Ovary (tissue), 9 donors: Measurements from ENCODE around the gene ARVCF. TPM values are rescaled to one million over a fixed set of nuclear protein-coding genes. Genes with fewer than 3 reads are reported as not detected.

Experiments used
- DNase-seq, 5 donors: peaks; one replicate each; pipeline ENCODE4 v3.0.0-alpha.2; 2019 to 2020
- H3K27ac ChIP-seq, 2 donors: fragments of 200-600 bp; one replicate each; pipeline versions ENCODE4 v1.5.1 to v1.8.0; 2019 to 2022
- H3K27me3 ChIP-seq: fragments of 200-600 bp; one replicate; pipeline ENCODE4 v1.8.0; 2022
- H3K36me3 ChIP-seq: fragments of 200-600 bp; sonication (generic); one replicate; pipeline ENCODE4 v1.5.1; 2019
- H3K4me1 ChIP-seq: one replicate; pipeline ENCODE4 v1.8.1; 2013; ENCODE audit warnings: mild to moderate bottlenecking, moderate library complexity; ENCODE audit not compliant: insufficient read depth
- H3K4me3 ChIP-seq: fragments of 200-600 bp; sonication (generic); one replicate; pipeline ENCODE4 v1.5.1; 2017
- H3K9me3 ChIP-seq, 2 donors: fragments of 200-600 bp in 1 of 2; sonication (generic) in 1 of 2; one replicate each; pipeline versions ENCODE4 v1.5.1 to v1.8.1; 2013 to 2019; ENCODE audit warnings: mild to moderate bottlenecking in 1 of 2, moderate library complexity in 1 of 2
- EP300 ChIP-seq: sonication (generic); formaldehyde crosslinking; IDR thresholded peaks from one replicate; pipeline ENCODE4 v1.6.1; 2017; ENCODE audit warnings: antibody characterized with exemption
- POLR2A ChIP-seq: fragments of 450-650 bp; IDR thresholded peaks from one replicate; pipeline ENCODE4 v1.6.1; 2017; ENCODE audit warnings: antibody characterized with exemption, mild to moderate bottlenecking, moderate library complexity
- WGBS, 3 donors: extraction: QIAGEN DNeasy Blood & Tissue Kit in 1 of 3; methylation state at CpG; one replicate each; pipeline versions ENCODE4 v1.1.5 to v1.1.7; 2013 to 2017; 5-methylcytosine and 5-hydroxymethylcytosine counted together
- intact Hi-C, 4 donors: fragments of 100-400 bp; cut with DNase I; formaldehyde crosslinking; loops; one replicate each; pipeline versions ENCODE4 v1.11.0 to v1.15.1; 2022 to 2023
- polyA plus RNA-seq, 2 donors: library from polyadenylated mRNA; stranded (reverse); fragments of 200-250 nt in 1 of 2; fragments of 350-450 nt in 1 of 2; fragmentation: Illumina TruSeq in 1 of 2; extraction: RNeasy Lipid Tissue Mini Kit (QIAGEN cat#74804) in 1 of 2; gene quantifications; one replicate each; pipeline ENCODE4 v1.2.3, GENCODE V29; 2013 to 2014
- total RNA-seq, 7 donors: library from RNA; depleted of rRNA in 2 of 7; stranded (reverse); fragments of >200 nt in 2 of 7; fragmentation: NEBNext Ultra II Directional in 3 of 7; extraction: Animal tissue kit (Norgen Biotek cat#: 25700) in 3 of 7; gene quantifications; one replicate each; pipeline versions ENCODE4 v1.1.0 to v1.2.4, GENCODE V29; 2016 to 2023
- TF ChIP-seq, protein P1 (sequence below), 3 donors: fragments of 450-650 bp in 2 of 3; fragments of 200-600 bp in 1 of 3; IDR thresholded peaks; one replicate each; pipeline versions ENCODE4 v1.5.1 to v1.8.0; 2016 to 2022; ENCODE audit warnings: antibody characterized with exemption in 3 of 3, mild to moderate bottlenecking in 1 of 3
- donor health status: DM: no; HTN: no; CAD: no; lungs with moderate emphysema.
- donor health status: DM: no; HTN: no; CAD: no.
- donor health status: Bipolar disorder and iron deficiency.
- donor health status: DM: yes; HTN: yes; CAD: no.
- donor health status: DM: no; HTN: no; CAD: no.
- donor health status: DM: yes; HTN: yes; CAD: no.

Gene ARVCF
- total and polyA plus RNA-seq, 9 donors: 0.42 to 23.8 (median 14.0) TPM

DNA sequence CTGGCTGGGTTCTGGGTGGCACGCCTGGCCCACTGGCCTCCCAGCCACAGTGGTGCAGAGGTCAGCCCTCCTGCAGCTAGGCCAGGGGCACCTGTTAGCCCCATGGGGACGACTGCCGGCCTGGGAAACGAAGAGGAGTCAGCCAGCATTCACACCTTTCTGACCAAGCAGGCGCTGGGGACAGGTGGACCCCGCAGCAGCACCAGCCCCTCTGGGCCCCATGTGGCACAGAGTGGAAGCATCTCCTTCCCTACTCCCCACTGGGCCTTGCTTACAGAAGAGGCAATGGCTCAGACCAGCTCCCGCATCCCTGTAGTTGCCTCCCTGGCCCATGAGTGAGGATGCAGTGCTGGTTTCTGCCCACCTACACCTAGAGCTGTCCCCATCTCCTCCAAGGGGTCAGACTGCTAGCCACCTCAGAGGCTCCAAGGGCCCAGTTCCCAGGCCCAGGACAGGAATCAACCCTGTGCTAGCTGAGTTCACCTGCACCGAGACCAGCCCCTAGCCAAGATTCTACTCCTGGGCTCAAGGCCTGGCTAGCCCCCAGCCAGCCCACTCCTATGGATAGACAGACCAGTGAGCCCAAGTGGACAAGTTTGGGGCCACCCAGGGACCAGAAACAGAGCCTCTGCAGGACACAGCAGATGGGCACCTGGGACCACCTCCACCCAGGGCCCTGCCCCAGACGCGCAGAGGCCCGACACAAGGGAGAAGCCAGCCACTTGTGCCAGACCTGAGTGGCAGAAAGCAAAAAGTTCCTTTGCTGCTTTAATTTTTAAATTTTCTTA, 47.3 kb downstream of the ARVCF start:
- no peak overlapping the region for H3K27ac ChIP-seq
- H3K36me3 ChIP-seq: no peaks in the 10 kb centered on the region
- WGBS, 3 donors: 73 to 79% (median 77%) methylated on average over 11 of the region's 11 CpGs
- TF ChIP-seq, protein P1, sequence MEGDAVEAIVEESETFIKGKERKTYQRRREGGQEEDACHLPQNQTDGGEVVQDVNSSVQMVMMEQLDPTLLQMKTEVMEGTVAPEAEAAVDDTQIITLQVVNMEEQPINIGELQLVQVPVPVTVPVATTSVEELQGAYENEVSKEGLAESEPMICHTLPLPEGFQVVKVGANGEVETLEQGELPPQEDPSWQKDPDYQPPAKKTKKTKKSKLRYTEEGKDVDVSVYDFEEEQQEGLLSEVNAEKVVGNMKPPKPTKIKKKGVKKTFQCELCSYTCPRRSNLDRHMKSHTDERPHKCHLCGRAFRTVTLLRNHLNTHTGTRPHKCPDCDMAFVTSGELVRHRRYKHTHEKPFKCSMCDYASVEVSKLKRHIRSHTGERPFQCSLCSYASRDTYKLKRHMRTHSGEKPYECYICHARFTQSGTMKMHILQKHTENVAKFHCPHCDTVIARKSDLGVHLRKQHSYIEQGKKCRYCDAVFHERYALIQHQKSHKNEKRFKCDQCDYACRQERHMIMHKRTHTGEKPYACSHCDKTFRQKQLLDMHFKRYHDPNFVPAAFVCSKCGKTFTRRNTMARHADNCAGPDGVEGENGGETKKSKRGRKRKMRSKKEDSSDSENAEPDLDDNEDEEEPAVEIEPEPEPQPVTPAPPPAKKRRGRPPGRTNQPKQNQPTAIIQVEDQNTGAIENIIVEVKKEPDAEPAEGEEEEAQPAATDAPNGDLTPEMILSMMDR (IDR thresholded peaks at IDR 0.05): no peak
- TF ChIP-seq POLR2A: no peak
- TF ChIP-seq EP300: no peak
- no peaks in the 10 kb centered on the region for H3K4me1 ChIP-seq
- H3K27me3 ChIP-seq: no peaks in the 10 kb centered on the region
- no peak overlapping the region for H3K4me3 ChIP-seq
- intact Hi-C loops: loop anchor here in 1 of 4 donors (10.0 kb wide), 1 partner anchor 145 kb away; the partner anchor contains the start of genes RANBP1 and TRMT2A
- DNase-seq: no peak
- no peaks in the 10 kb centered on the region for H3K9me3 ChIP-seq

DNA sequence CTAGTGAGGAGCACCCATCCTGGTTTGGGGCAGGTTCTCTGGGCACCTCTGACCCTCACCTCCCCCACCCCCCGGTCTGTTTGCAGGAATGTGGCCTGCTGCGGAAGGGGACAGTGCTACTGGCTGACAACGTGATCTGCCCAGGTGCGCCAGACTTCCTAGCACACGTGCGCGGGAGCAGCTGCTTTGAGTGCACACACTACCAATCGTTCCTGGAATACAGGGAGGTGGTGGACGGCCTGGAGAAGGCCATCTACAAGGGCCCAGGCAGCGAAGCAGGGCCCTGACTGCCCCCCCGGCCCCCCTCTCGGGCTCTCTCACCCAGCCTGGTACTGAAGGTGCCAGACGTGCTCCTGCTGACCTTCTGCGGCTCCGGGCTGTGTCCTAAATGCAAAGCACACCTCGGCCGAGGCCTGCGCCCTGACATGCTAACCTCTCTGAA, 48.2 kb downstream of the ARVCF start:
- Histone ChIP-seq H3K9me3 (no peaks in the 10 kb centered on the region), H3K4me1 (no peaks in the 10 kb centered on the region), H3K27ac (no peak overlapping the region), H3K27me3 (no peaks in the 10 kb centered on the region), H3K4me3 (no peak overlapping the region), H3K36me3 (no peaks in the 10 kb centered on the region)
- 72 to 81% (median 72%) methylated on average over 18 of the region's 18 CpGs for whole genome bisulfite sequencing, 3 donors
- TF ChIP-seq EP300 (no peak), POLR2A (no peak)
- TF ChIP-seq, protein P1 (IDR thresholded peaks at IDR 0.05): no peak
- intact Hi-C loops: loop anchor here in 1 of 4 donors (10.0 kb wide), 1 partner anchor 146 kb away; the partner anchor contains the start of genes RANBP1 and TRMT2A
- no peak for DNase-seq

DNA sequence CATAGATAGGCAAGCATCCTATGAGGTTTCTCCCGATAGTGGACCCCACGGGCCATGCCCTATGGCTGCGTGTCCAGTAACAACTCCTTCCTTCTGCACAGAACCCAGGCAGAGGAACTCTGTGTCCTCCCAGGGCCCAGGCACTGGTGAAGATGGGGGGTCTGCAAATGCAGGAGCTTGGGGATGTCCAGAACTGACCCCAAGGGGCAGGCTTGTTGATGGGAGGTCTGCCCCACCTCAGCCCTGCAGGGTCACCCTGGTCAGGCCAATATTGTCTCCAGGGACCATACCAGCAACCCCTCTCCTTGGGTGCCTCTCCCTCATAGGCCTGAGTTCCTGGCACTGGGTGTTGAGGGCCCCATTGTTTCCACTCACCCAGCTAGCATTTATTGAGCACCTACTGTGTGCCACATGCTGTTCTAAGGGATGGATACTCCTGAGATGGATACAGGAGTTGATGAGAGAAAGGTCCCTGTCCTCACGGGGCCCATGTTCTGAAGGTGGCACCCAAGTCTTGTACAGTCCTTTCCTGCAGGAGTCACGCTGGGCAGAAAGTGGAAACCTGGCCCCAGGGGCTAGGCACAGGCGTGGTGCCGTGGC, 48.7 kb downstream of the ARVCF start:
- 81 to 90% (median 88%) methylated on average over 7 of the region's 7 CpGs for WGBS, 3 donors
- Histone ChIP-seq H3K27ac (no peak overlapping the region), H3K27me3 (no peaks in the 10 kb centered on the region), H3K4me1 (no peaks in the 10 kb centered on the region), H3K4me3 (no peak overlapping the region), H3K36me3 (no peaks in the 10 kb centered on the region), H3K9me3 (no peaks in the 10 kb centered on the region)
- no peak for TF ChIP-seq POLR2A
- TF ChIP-seq, protein P1 (IDR thresholded peaks at IDR 0.05): no peak
- TF ChIP-seq EP300: no peak
- DNase-seq: no peak
- intact Hi-C loops: loop anchor here in 1 of 4 donors (10.0 kb wide), 1 partner anchor 147 kb away; the partner anchor contains the start of genes RANBP1 and TRMT2A

DNA sequence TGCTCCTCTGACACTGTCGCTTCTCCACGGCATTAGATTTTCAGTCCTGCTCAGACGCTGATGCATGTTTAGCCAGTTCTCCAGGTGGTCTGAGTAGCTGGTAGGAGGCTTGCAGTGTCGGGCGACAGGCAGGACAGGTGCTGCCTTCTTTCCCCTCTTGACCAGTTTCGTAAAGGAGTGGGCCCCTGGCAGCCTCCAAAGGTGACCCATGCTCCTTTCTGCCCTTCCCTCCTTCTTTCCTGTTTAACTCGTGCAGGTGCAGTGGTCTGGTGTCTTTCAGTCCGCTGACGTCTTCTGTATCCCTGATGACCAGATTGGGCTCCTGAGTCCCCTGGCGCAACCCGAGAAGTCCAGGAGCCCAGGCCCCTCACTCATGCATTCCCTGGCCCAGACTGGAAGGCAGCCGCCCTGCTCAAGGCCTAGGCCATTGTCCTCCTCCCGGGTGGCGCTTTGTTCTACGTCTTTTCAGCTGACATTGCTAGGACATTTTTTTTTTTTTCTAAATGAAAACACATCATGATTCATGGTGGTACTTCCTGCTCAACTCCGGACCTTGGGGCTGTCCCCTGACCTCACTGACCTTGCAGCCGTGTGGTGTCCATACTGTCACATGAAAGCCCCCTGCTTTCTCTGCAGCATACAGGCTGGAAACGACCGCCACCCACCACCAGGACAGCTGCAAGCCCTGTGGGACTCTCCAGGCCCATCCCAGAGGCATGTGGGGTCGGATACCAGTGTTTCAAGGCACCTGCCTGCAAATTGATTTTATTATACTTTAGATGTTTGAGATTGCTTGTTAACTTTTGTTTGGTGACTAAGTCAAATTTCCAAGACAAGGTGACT, 49.5 kb downstream of the ARVCF start:
- H3K9me3 ChIP-seq: no peaks in the 10 kb centered on the region
- 67 to 72% (median 68%) methylated on average over 20 of the region's 20 CpGs for WGBS, 3 donors
- intact Hi-C loops: loop anchor here in 1 of 4 donors (10.0 kb wide), 1 partner anchor 148 kb away; the partner anchor contains the start of genes RANBP1 and TRMT2A

More for the DNA sequence above, 49.5 kb downstream of the ARVCF start:
- Histone ChIP-seq H3K27me3 (no peaks in the 10 kb centered on the region), H3K27ac (no peak overlapping the region), H3K36me3 (no peaks in the 10 kb centered on the region), H3K4me1 (peaks cover 1% of the 10 kb centered on the region), H3K4me3 (no peak overlapping the region)
- DNase-seq: no peak
- TF ChIP-seq POLR2A: no peak
- TF ChIP-seq EP300: no peak
- TF ChIP-seq, protein P1 (IDR thresholded peaks at IDR 0.05): no peak
